Ovary (tissue), 9 donors: ENCODE results near the gene SWI5. TPM values are rescaled to one million over a fixed set of nuclear protein-coding genes. Genes with fewer than 3 reads are reported as not detected.

Experiments
- DNase-seq, 5 donors: peaks; one replicate each; pipeline ENCODE4 v3.0.0-alpha.2; 2019 to 2020
- H3K27ac ChIP-seq, 2 donors: fragments of 200-600 bp; one replicate each; pipeline versions ENCODE4 v1.5.1 to v1.8.0; 2019 to 2022
- H3K27me3 ChIP-seq: fragments of 200-600 bp; one replicate; pipeline ENCODE4 v1.8.0; 2022
- H3K36me3 ChIP-seq: fragments of 200-600 bp; sonication (generic); one replicate; pipeline ENCODE4 v1.5.1; 2019
- H3K4me1 ChIP-seq: one replicate; pipeline ENCODE4 v1.8.1; 2013; ENCODE audit warnings: mild to moderate bottlenecking, moderate library complexity; ENCODE audit not compliant: insufficient read depth
- H3K4me3 ChIP-seq: fragments of 200-600 bp; sonication (generic); one replicate; pipeline ENCODE4 v1.5.1; 2017
- H3K9me3 ChIP-seq, 2 donors: fragments of 200-600 bp in 1 of 2; sonication (generic) in 1 of 2; one replicate each; pipeline versions ENCODE4 v1.5.1 to v1.8.1; 2013 to 2019; ENCODE audit warnings: mild to moderate bottlenecking in 1 of 2, moderate library complexity in 1 of 2
- CTCF ChIP-seq, 3 donors: fragments of 450-650 bp in 2 of 3; fragments of 200-600 bp in 1 of 3; IDR thresholded peaks; one replicate each; pipeline versions ENCODE4 v1.5.1 to v1.8.0; 2016 to 2022; ENCODE audit warnings: antibody characterized with exemption in 3 of 3, mild to moderate bottlenecking in 1 of 3
- EP300 ChIP-seq: sonication (generic); formaldehyde crosslinking; IDR thresholded peaks from one replicate; pipeline ENCODE4 v1.6.1; 2017; ENCODE audit warnings: antibody characterized with exemption
- POLR2A ChIP-seq: fragments of 450-650 bp; IDR thresholded peaks from one replicate; pipeline ENCODE4 v1.6.1; 2017; ENCODE audit warnings: antibody characterized with exemption, mild to moderate bottlenecking, moderate library complexity
- WGBS, 3 donors: extraction: QIAGEN DNeasy Blood & Tissue Kit in 1 of 3; methylation state at CpG; one replicate each; pipeline versions ENCODE4 v1.1.5 to v1.1.7; 2013 to 2017; 5-methylcytosine and 5-hydroxymethylcytosine counted together
- intact Hi-C, 4 donors: fragments of 100-400 bp; cut with DNase I; formaldehyde crosslinking; loops; one replicate each; pipeline versions ENCODE4 v1.11.0 to v1.15.1; 2022 to 2023
- polyA plus RNA-seq, 2 donors: library from polyadenylated mRNA; stranded (reverse); fragments of 200-250 nt in 1 of 2; fragments of 350-450 nt in 1 of 2; fragmentation: Illumina TruSeq in 1 of 2; extraction: RNeasy Lipid Tissue Mini Kit (QIAGEN cat#74804) in 1 of 2; gene quantifications; one replicate each; pipeline ENCODE4 v1.2.3, GENCODE V29; 2013 to 2014
- total RNA-seq, 7 donors: library from RNA; depleted of rRNA in 2 of 7; stranded (reverse); fragments of >200 nt in 2 of 7; fragmentation: NEBNext Ultra II Directional in 3 of 7; extraction: Animal tissue kit (Norgen Biotek cat#: 25700) in 3 of 7; gene quantifications; one replicate each; pipeline versions ENCODE4 v1.1.0 to v1.2.4, GENCODE V29; 2016 to 2023
- donor health status: DM: no; HTN: no; CAD: no; lungs with moderate emphysema.
- donor health status: DM: no; HTN: no; CAD: no.
- donor health status: Bipolar disorder and iron deficiency.
- donor health status: DM: yes; HTN: yes; CAD: no.
- donor health status: DM: no; HTN: no; CAD: no.
- donor health status: DM: yes; HTN: yes; CAD: no.

Gene SWI5
- total and polyA plus RNA-seq, 9 donors = 22.4 to 48.9 (median 30.3) TPM

- Histone ChIP-seq H3K27me3 (no peaks in the 10 kb centered on the region), H3K4me3 (no peak overlapping the region), H3K4me1 (peaks cover 8% of the 10 kb centered on the region), H3K36me3 (no peaks in the 10 kb centered on the region), H3K9me3 (no peaks in the 10 kb centered on the region), H3K27ac (no peak overlapping the region)
- TF ChIP-seq POLR2A = no peak
- no peak for TF ChIP-seq CTCF (IDR thresholded peaks at IDR 0.05)
- no peak for TF ChIP-seq EP300
- DNase-seq = no peak
- WGBS, 3 donors = 79 to 95% (median 83%) methylated on average over 1 of the region's 1 CpG
- intact Hi-C loops = loop anchor here in 1 of 4 donors (5.0 kb wide), 1 partner anchor 47 kb away; the partner anchor contains the start of genes GOLGA2 and SWI5
These were observed 48.3 kb downstream of the SWI5 start for GRCh38 chr9:128324401-128324800.

- intact Hi-C loops = no loop called here
- Histone ChIP-seq H3K27me3 (no peaks in the 10 kb centered on the region), H3K4me1 (peaks cover 8% of the 10 kb centered on the region), H3K27ac (no peak overlapping the region), H3K4me3 (no peak overlapping the region), H3K9me3 (no peaks in the 10 kb centered on the region), H3K36me3 (no peaks in the 10 kb centered on the region)
- WGBS, 3 donors = 87 to 91% (median 87%) methylated on average over 13 of the region's 13 CpGs
- DNase-seq = no peak
- TF ChIP-seq POLR2A (no peak), CTCF (IDR thresholded peaks at IDR 0.05) (no peak), EP300 (no peak)
These were observed 49.6 kb downstream of the SWI5 start for GRCh38 chr9:128325629-128326028.

- H3K27me3 ChIP-seq = no peaks in the 10 kb centered on the region
- intact Hi-C loops = no loop called here
- no peaks in the 10 kb centered on the region for H3K9me3 ChIP-seq
- no peak overlapping the region for H3K27ac ChIP-seq
- no peaks in the 10 kb centered on the region for H3K4me1 ChIP-seq
- no peak overlapping the region for H3K4me3 ChIP-seq
- no peak for DNase-seq
- TF ChIP-seq CTCF (IDR thresholded peaks at IDR 0.05) = no peak
- no peak for TF ChIP-seq EP300
- no peak for TF ChIP-seq POLR2A
- WGBS, 3 donors = 69 to 80% (median 70%) methylated on average over 11 of the region's 11 CpGs
- H3K36me3 ChIP-seq = no peaks in the 10 kb centered on the region
These were observed 57.4 kb downstream of the SWI5 start for GRCh38 chr9:128333451-128333869.

- Histone ChIP-seq H3K4me1 (no peaks in the 10 kb centered on the region), H3K9me3 (no peaks in the 10 kb centered on the region), H3K27me3 (no peaks in the 10 kb centered on the region), H3K4me3 (no peak overlapping the region), H3K27ac (no peak overlapping the region), H3K36me3 (no peaks in the 10 kb centered on the region)
- no peak for DNase-seq
- intact Hi-C loops = no loop called here
- 46 to 55% (median 52%) methylated on average over 7 of the region's 7 CpGs for WGBS, 3 donors
- TF ChIP-seq POLR2A (no peak), CTCF (IDR thresholded peaks at IDR 0.05) (no peak)
These were observed 59.1 kb downstream of the SWI5 start for GRCh38 chr9:128335161-128335560.
